GM23248 (cell line): Measurements from ENCODE around the gene TMEM229B.

Source experiments
- EZH2 ChIP-seq: fragments of 200-600 bp; sonication (generic); IDR thresholded peaks from 2 replicates; pipeline ENCODE4 v1.6.1; 2018; ENCODE audit warnings: antibody characterized with exemption, mild to moderate bottlenecking; ENCODE audit not compliant: insufficient read depth, poor library complexity, severe bottlenecking
- EZH2phosphoT487 ChIP-seq: fragments of 200-600 bp; sonication (generic); IDR thresholded peaks from 2 replicates; pipeline ENCODE4 v1.6.1; 2018; ENCODE audit warnings: antibody characterized with exemption, moderate library complexity, mild to moderate bottlenecking, low read depth; ENCODE audit not compliant: insufficient read depth

DNA sequence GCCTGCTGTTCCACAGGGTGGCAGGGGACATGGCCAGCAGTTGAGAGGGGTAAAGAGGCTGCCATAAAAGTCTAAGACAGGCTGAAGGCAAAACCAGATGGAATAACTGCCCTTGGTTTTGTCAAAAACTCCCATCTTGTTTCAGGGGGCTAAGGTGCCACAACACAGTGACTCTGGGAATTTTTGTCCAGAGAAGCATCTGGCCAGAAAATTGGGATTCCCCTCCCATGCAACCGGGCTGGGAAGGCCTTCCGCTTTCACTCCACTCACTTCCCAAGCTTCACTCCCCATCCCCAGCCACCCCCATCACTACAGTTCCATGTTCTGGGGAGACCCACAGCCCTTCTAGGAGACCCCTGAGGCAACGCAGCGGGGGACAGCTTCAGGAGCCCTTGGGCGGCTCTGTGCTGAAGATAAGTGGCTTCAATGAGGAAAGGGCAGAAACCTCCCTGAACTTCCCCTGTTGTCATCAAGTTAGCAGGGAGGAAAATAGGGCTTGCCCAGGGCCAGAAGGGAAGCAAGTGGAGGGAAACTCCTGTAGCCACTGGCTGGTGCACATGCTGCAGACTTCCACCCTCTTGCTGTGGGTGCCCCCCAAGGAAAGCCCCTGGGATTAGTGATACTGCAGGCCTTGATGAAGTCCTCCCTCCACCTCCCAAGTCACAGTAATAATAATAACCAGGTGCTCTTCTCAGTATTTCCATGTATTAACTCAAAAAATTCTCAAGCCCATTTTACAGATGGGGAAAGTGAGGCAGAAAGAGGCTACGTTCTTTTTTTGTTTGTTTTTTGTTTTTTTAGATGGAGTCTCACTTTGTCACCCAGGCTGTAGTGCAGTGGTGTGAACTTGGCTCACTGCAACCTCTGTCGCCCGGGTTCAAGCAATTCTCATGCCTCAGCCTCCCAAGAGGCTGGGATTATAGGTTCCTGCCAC is 6.0 kb downstream of the TMEM229B start:
- TF ChIP-seq EZH2 (no peak), EZH2phosphoT487 (no peak)
